ENCODE results near the gene ME1.

DNA sequence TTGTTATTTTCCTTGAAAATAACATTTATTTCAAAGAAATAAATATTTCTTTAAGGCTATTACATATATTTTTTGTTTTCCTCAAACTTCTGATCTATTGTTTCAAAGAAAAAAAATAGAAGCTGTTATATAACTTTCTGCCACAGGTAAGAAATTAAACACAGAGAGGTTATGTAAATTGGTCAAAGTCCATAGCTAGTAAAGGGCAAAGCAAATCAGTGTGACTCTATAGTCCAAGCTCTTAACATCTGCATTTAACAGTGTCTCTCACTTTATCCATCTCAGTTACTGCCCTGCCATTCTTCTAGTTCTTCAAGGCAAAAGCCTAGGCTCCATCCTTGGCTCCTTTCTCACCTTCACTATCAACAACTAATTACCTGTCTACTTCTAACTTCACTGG is 180.6 kb downstream of the ME1 start:
- TF ChIP-seq POLR2AphosphoS5 (IDR thresholded peaks at IDR 0.05; ENCODE audit: insufficient read depth in 1 of 2, low read depth in 1 of 2), result no peak
- TF ChIP-seq, protein P1, sequence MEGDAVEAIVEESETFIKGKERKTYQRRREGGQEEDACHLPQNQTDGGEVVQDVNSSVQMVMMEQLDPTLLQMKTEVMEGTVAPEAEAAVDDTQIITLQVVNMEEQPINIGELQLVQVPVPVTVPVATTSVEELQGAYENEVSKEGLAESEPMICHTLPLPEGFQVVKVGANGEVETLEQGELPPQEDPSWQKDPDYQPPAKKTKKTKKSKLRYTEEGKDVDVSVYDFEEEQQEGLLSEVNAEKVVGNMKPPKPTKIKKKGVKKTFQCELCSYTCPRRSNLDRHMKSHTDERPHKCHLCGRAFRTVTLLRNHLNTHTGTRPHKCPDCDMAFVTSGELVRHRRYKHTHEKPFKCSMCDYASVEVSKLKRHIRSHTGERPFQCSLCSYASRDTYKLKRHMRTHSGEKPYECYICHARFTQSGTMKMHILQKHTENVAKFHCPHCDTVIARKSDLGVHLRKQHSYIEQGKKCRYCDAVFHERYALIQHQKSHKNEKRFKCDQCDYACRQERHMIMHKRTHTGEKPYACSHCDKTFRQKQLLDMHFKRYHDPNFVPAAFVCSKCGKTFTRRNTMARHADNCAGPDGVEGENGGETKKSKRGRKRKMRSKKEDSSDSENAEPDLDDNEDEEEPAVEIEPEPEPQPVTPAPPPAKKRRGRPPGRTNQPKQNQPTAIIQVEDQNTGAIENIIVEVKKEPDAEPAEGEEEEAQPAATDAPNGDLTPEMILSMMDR (IDR thresholded peaks at IDR 0.05), result no peak
- TF ChIP-seq POLR2A (IDR thresholded peaks at IDR 0.05), result no peak

Measured in vagina (tissue), 2 donors.